Germinal center (tissue), 1 donor: ENCODE measurements around the gene HIGD1C.
"Not testable (repeated sequence)": the region's sequence is repeated elsewhere in the genome, so short reads cannot be mapped to it uniquely, and the experiment has no call there.

Source experiments
- DNase-seq: peaks from one replicate; pipeline ENCODE4 v3.0.0; 2012; ENCODE audit warnings: mixed read lengths, low spot score

HIGD1C gene

DNA sequence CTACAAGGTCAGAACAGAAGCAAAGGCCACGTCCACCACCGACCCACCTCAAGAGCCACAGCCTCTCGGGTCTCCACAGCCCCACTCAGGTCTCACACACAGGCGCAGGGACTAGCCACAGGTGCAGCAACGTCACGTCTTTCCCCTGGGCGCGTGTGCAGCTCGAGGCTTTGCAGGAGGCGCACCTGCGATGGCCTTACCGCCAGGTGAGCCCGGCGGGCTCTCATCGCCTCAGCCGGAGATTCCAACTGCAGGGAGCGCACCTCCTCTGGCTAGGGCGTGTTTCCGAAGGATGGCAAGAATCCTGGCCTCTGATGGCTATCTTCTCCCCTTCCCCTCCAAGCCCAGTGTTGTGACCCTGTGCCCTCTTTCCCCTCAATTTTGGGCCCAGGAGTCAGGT lies at the start of gene HIGD1C:
TSS of gene HIGD1C (plus strand) at position 35 of the 400 bp plus-strand sequence. CDS start 1,455 bp downstream, outside the sequence.
- DNase-seq, result no peak

DNA sequence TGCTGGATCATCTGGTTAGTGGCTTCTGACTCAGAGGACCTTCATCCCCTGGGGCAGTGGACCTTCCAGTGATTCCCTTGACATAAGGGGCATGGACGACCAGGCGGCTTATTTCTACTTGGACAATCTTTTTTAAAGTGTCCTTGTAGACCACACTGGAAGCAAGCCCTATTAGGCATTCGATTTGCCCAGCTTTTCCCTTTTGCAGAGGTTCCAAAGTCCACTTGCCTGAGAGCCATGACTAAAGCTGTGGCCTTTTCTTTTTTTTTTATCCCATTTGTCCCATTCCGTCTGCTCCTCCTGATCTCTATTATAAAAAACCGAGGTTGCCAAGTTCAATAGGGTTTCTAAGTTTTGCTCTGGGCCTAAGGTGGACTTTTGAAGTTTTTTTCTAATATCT lies 43.9 kb upstream of the HIGD1C start:
- not testable (repeated sequence) for DNase-seq

DNA sequence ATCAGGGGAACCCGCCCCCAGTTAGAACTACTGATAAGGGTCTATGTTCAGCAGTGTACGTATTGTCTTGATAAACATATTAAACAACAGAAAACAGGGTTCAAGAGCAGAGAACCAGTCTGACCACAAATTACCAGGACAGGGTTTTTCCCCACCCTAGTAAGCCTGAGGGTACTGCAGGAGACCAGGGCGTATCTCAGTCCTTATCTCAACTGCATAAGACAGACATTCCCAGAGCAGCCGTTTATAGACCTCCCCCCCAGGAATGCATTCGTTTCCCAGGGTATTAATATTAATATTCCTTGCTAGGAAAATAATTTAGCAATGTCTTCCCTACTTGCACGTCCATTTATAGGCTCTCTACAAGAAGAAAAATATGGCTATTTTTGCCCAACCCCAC lies 40.0 kb upstream of the HIGD1C start:
- not testable (repeated sequence) for DNase-seq

DNA sequence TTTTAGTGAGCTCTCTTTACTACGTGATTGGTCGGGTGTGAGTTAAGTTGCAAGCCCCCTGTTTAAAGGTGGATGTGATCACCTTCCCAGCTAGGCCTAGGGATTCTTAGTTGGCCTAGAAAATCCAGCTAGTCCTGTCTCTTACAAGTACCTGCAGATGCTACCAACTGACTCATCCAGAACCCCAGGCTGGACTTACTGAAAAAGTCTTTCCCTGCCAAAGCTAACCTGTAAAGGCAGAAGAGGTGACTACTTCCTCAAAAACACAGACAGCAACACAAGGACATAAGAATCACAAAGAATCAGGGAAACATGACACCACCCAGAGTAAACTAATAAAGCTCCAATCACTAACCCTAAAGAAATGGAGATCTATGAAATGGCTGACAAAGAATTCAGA lies 39.1 kb upstream of the HIGD1C start:
- DNase-seq, result no peak

DNA sequence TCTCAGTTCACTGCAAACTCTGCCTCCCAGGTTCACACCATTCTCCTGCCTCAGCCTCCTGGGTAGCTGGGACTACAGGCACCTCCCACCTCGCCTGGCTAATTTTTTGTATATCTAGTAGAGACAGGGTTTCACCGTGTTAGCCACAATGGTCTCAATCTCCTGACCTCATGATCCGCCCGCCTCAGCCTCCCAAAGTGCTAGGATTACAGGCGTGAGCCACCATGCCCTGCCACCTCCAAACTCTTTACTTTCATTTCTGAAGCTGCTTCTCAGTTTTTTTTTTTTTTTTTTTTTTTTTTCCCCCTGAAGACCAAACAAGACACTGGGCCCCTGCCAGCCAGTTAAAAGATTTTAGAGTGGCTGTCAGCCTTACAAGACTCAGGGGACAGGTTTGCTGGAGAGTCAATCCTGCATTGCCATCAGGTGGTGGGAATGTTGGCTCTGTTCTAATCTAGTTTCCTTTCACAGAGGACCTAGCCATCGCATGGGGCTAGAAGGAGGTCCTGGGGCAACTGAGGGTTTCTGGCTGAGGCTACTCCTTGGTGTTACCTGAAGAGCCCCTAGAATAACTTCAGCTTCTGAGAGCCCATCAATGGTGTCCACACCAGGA lies 37.4 kb upstream of the HIGD1C start:
- DNase-seq, result no peak

DNA sequence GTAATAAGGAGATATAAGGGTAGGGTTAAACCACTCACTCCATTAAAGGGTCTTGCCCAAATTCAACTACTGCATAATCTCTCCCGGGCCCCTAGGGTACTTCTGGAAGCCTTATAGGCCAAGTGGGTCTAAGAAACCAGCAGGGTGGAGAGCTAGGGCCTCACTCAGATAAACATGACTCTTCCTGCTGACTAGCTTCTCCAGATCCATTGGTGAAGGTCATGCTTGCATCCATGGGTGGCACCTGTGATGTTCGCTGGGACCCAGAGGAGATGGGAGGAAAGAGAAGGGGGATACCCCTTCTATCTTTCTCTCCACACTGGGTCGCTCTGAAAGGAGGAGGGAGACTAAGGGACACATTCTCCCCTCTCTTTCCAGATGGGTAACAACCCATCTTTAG lies 36.1 kb upstream of the HIGD1C start:
- no peak for DNase-seq

DNA sequence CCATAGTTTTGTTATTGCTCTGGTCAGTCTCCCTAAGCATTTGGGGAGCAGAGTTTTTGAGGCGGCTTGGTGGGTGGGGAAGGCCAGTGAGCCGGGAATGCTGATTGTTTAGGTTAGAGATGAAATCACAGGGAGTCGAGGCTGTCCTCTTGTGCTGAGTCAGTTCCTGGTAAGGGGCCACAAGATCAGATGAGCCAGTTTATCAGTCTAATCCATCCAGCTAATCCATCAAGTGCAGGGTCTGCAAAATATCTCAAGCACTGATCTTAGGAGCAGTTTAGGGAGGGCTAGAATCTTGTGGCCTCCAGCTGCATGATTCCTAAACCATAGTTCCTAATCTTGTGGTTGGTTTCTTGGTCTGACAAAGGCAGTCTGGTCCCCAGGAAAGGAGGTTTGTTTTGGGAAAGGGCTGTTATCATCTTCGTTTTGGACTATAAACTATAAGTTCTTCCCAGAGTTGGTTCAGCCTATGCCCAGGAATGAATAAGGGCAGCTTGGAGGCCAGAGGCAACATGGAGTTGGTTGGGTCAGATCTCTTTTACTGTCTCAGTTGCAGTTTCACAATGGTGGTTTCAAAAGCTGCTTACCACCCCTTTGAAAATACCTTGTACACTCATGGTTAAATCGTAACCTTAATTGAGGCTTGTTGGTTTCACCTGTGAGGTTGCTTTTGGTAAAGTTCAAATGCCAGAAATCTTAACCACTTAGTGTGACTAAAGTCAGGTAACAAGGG lies 33.6 kb upstream of the HIGD1C start:
- no peak for DNase-seq

DNA sequence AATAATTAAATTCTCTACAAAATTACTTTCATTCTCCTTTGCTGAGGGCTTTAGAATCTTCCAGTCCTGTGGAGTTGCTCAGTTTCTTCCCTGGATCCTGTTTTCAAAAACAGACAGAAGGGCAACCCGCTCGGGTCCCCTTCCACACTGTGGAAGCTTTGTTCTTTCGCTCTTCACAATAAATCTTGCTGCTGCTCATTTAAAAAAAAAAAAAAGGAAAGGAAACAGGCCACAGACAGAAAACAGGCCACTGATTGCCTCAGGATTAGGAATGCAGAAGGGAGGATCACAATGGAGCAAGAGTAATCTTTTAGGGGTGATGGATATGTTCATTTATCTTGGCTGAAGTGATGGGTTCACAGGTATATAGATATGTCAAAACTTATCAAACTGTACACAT lies 29.5 kb upstream of the HIGD1C start:
- DNase-seq, result no peak

DNA sequence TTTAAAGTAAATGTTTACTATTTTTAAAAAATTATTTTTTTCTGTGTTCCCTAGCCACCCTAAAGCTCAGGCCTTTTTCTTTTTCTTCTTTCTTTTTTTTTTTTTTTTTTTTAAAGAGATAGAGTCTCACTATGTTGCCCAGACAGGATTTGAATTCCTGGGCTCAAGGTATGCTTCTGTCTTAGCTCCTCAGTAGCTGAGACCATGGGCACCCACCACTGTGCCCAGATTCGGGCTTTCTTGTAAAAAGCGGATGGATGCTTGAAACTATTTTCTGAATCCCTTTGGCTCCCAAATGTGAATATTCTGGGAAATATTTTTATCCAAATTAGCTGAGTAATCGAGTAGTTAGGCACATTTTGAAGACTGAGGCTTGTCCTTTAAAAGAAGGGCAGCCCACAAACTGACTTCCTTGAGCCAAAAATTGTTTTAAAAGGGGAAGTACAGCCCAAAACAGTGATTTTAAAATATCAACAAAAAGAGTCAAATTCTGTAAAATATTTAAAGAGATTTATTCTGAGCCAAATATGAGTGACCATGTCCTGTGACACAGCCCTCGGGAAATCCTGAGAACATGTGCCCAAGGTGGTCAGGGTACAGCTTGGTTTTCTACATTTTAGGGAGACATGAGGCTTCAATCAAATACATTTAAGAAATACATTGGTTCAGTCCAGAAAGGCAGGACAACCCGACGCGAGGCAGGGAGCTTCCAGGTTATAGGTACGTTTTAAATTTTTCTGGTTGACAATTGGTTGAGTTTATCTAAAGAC lies 28.8 kb upstream of the HIGD1C start:
- no peak for DNase-seq

DNA sequence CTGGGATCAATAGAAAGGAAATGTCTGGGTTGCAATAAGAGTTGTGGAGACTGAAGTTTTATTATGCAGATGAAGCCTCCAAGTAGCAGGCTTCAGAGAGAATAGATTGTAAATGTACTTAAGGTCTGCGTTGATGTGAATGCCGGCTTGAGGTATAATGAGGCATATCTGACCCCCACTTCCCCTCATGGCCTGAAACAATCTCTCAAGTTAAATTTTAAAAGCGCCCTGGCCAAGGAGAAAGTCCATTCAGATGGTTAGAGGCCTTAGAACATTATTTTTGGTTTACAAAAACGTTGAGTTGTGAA lies 28.3 kb upstream of the HIGD1C start:
- DNase-seq, result no peak

DNA sequence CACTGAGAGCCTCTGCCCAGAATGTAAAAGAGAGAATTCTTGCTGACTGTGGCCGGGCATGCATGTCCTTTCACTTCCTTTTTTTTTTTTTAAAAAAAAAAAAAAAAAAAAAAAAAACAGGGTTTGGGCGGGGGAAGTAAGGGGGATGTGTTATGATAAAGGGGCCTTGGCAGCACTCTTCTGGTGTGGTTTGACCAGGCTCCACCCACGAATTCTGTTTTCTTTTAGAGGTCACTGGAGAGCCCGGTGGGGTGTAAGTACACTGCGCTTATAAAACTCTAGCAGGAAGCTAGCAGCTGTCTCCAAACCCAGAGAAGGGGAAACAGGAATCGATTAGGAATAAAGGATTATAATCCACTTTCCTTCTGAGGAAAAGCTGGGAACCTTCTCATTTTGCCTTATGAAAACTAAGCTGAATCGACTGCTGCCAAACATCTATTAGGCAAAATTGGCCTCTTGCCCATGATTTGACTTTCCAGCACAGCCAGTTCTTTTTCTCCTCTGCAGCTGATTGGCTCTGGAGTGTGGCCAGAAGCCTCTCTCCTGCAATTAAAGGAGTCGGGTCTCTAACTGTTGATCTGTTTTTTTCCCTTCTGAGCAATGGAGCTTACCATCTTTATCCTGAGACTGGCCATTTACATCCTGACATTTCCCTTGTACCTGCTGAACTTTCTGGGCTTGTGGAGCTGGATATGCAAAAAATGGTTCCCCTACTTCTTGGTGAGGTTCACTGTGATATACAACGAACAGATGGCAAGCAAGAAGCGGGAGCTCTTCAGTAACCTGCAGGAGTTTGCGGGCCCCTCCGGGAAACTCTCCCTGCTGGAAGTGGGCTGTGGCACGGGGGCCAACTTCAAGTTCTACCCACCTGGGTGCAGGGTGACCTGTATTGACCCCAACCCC lies 27.7 kb upstream of the HIGD1C start:
- DNase-seq, result peak; percentile 79

DNA sequence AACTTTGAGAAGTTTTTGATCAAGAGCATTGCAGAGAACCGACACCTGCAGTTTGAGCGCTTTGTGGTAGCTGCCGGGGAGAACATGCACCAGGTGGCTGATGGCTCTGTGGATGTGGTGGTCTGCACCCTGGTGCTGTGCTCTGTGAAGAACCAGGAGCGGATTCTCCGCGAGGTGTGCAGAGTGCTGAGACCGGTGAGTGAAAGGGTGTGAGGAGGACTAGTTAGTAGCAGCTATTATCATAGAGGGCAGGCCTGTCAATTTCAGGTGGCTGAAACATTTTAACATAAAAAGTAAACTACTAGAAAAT lies 27.0 kb upstream of the HIGD1C start:
- DNase-seq, result peak; percentile 25

DNA sequence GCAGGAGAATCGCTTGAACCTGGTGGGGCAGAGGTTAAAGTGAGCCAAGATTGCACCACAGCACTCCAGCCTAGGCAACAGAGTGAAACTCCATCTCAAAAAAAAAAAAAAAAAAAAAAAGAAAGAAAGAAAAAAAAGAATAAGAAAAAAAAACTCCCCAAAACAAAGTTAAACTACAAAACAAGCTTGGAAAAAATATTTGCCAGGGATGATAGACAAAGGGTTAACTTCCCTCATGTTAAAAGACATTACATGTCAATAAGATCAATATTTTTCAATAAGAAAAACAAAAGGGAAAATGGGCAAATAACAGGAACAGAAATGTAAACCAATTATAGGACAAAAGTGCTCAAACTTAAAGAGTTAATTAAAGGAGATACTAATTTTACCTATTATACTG lies 26.4 kb upstream of the HIGD1C start:
- no peak for DNase-seq

DNA sequence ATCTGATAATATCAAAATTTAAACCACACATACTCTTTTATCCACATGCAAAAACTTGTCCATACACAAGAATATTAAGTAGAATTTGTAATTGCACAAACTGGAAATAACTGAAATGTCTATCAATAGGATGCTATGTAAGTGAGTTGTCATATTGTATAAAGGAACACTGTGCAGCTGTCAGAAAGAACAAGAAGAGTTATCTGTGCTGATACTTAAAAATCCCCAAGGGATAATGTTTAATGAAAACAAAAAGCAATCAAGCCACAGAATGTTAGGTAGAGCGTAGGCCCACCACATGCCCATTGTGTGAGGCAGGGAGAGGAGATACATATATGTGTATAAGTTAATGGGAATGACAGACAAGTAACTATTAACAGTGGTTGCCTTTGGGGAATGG lies 25.9 kb upstream of the HIGD1C start:
- DNase-seq, result no peak

DNA sequence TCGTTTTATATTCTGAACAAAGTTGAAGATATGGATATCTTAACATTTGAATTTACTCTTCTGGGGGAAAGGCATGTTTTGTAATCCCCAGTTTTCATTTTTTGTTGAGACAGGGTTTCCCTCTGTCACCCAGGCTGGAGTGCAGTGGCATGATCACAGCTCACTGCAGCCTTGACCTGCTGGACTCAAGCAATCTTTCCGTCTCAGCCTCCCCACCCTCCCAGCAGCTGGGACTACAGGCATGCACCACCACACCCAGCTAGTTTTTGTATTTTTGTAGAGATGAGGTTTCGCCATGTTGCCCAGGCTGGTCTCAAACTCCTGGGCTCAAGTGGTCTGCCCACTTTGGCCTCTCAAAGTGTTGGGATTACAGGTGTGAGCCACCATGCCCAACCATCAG lies 25.4 kb upstream of the HIGD1C start:
- DNase-seq, result not testable (repeated sequence)

DNA sequence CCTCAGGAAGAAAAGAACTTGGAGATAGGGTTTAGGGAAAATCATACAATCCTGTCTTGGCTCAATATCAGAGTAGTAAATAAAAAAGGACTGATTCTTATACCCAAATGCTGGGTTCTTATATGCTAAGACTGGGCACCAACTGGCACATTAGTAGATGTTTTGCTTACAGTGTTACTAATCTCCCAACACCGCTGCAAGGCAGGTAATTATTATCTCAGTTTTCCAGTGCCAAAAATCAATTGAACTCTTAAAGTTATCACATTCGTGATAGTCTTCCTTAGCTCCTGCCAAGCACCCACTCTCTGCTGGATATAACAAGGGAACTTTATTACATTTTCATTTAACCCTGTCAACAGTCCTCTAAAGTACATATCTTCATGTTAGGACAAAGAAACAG lies 25.0 kb upstream of the HIGD1C start:
- no peak for DNase-seq

DNA sequence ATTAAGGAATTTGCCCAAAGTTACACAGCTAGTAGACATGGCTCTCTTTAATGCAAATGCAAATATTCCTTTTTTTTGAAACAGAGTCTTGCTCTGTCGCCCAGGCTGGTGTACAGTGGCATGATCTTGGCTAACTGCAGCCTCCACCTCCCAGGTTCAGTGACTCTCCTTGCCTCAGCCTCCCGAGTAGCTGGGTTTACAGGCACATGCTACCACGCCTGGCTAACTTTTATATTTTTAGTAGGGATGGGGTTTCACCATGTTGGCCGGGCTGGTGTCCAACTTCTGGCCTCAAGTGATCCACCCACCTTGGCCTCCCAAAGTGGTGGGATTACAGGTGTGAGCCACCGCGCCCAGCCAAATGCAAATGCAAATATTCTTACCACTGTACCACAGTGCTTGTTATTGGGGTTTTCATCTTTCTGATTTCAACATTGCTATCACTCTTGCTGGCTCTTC lies 24.5 kb upstream of the HIGD1C start:
- no peak for DNase-seq

DNA sequence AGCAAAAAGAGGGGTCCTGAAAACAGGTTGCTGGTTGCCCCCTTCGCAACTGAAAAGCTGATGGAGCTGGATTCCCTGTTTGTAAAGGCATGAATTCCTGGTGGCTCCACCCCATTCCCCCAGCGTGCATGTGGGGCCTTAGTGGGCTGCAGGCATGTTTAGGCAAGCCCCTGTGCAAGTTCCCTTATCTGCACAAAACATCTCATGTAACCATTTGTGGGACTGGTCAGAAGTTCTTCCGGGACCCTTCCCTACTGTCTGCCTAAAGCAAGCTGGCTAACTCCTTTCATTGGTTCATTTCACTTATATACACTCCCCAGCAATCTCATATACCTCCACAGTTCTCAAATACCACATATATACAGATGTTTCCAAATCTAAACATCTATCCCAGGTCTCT lies 24.0 kb upstream of the HIGD1C start:
- no peak for DNase-seq

DNA sequence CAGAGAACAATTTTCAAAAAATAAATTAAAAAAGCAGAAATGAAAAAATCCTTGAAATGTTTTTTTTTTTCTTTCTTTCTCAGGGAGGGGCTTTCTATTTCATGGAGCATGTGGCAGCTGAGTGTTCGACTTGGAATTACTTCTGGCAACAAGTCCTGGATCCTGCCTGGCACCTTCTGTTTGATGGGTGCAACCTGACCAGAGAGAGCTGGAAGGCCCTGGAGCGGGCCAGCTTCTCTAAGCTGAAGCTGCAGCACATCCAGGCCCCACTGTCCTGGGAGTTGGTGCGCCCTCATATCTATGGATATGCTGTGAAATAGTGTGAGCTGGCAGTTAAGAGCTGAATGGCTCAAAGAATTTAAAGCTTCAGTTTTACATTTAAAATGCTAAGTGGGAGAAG lies 22.5 kb upstream of the HIGD1C start:
- DNase-seq, result no peak

DNA sequence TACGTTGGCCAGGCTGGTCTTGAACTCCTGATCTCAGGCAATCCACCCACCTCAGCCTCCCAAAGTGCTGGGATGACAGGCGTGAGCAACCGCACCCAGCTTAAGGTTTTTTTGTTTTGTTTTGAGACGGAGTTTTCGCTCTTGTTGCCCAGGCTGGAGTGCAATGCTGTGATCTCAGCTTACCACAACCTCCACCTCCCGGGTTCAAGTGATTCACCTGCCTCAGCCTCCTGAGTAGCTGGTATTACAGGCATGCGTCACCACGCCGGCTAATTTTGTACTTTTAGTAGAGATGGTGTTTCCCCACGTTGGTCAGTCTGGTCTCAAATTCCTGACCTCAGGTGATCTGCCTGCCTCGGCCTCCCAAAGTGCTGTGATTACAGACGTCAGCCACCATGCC lies 21.9 kb upstream of the HIGD1C start:
- not testable (repeated sequence) for DNase-seq

DNA sequence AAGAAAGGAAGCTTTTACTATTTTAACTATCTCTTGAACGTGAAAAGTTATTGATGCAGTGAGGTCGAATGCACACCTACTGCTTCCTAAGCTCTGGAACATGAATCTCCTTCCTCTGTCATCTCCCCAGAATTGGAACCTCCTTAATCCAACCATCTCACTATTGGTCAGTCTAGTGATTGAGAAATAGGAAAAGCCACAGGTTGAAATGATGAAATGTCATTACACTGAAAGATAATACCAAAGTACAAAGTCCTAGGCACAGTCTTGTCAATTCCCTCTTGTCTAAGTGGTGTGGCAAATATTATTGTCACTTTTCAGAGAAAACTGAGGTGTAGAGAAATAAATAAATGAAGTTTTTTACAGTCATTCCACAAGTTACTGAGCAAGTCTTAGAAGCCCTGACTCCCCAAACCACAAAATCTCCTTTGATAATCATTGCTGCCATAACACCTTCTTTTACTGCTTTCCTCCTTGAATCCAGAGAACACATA lies 19.5 kb upstream of the HIGD1C start:
- no peak for DNase-seq

DNA sequence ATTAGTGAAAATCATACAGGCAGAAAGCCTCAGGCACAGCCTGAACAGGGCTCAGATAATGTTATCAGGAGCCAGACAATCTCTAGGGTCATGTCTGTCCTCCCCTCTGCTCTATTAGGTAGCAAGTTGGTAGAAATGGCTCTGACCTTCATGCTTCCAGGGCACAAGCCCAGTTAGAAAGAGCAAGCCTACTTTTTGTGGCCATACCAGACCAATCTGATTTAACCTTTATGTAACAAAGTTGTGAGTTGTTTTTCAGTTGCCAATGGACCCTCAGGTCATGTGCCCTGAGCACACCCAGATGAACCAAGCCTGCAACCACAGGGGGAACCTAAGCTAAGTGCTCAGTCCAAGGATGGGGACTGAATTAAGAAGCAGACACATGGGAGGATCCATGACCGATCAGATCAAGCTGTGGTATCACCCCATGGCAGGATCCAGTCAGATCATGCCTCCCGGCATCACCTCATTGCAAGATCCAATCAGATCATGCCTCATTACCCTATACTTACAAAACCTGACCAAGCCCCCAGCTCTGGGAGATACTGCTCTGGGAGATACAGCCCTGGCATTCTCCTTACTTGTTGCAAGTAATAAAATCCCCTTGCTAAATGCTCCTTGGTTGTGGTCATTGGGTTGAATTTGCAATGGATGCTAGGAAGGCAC lies 18.8 kb upstream of the HIGD1C start:
- no peak for DNase-seq
